ENCODE measurements around the gene AVPI1. TPM values are rescaled to one million over a fixed set of nuclear protein-coding genes. Genes with fewer than 3 reads are reported as not detected.

Gene AVPI1
- total RNA-seq: 6.7 TPM
- long read RNA-seq, transcript AVPI1-201 (3 exons, 1,457 nt): major isoform, 20 of 21 reads
- long read RNA-seq, partial matches to known transcripts: 1 of 21 reads
- long read RNA-seq, other reads (novel, unspliced or antisense): 0 of 21 reads

DNA sequence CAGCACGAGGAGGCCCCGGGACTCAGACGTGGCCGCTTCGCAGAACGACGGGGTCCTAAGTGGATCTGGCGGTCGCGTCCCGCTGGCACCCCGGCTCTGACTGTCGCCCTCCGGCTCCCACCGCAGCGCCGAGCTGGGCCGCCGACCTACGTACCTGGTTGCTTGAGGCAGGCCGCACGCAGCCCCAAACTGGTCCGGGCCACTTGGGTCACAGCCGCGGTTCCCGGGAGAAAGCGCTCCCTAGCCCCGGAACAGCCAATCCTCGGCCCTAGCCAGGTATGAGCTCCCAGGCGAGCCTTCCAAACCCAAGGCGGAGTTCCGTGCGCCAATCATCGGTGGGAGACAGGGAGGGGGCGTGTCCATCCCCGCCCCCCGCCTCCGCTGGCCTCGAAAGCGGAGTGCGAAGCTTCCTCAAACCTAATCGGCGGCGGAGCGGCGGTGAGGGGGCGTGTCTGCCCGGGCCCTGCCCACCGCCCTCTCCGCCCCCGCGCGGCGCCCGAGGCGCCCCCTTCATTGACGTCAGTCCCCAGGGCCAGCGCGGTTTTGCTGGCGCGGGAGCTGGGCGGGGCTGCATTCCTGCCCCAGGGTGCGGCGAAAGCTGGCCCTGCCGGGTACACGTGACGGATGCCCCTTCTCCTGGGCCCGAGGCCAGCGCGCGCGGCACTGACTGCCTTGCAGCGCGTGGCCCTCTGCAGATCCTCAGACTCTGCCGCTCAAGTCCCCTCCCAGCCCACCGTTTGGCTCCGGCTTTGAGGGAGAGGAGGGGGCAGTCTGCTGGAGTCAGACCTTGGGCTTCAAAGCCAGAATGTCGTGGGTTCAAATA lies at the start of gene AVPI1:
TSS of gene AVPI1 (minus strand) at position 280 of the 823 bp plus-strand sequence. CDS start 7,336 bp downstream, outside the sequence.
- TF ChIP-seq, protein P1, sequence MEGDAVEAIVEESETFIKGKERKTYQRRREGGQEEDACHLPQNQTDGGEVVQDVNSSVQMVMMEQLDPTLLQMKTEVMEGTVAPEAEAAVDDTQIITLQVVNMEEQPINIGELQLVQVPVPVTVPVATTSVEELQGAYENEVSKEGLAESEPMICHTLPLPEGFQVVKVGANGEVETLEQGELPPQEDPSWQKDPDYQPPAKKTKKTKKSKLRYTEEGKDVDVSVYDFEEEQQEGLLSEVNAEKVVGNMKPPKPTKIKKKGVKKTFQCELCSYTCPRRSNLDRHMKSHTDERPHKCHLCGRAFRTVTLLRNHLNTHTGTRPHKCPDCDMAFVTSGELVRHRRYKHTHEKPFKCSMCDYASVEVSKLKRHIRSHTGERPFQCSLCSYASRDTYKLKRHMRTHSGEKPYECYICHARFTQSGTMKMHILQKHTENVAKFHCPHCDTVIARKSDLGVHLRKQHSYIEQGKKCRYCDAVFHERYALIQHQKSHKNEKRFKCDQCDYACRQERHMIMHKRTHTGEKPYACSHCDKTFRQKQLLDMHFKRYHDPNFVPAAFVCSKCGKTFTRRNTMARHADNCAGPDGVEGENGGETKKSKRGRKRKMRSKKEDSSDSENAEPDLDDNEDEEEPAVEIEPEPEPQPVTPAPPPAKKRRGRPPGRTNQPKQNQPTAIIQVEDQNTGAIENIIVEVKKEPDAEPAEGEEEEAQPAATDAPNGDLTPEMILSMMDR (IDR thresholded peaks at IDR 0.05; ENCODE audit: borderline replicate concordance): no peak
- peak; percentile 97 for DNase-seq
- Histone ChIP-seq H3K9me3 (replicated peaks) (no peaks in the 10 kb centered on the region), H3K4me1 (peaks cover 60% of the 10 kb centered on the region), H3K36me3 (no peaks in the 10 kb centered on the region), H3K27me3 (ENCODE audit: low read depth) (no peaks in the 10 kb centered on the region), H3K27ac (replicated peaks) (peak within 1 kb of the TSS; percentile 91), H3K4me3 (peak within 1 kb of the TSS; percentile 87)
- intact Hi-C loops (cut with micrococcal nuclease): loop anchor here (10.0 kb wide), 1 partner anchor 48 kb away; the partner anchor contains the start of gene ZFYVE27

GRCh38 chr10:97736403-97736901 lies 49.4 kb upstream of the AVPI1 start:
- Histone ChIP-seq H3K4me3 (peak overlapping the region; percentile 92), H3K27ac (replicated peaks) (peak overlapping the region; percentile 88), H3K36me3 (peaks cover 7% of the 10 kb centered on the region), H3K4me1 (peaks cover 24% of the 10 kb centered on the region), H3K9me3 (replicated peaks) (no peaks in the 10 kb centered on the region), H3K27me3 (ENCODE audit: low read depth) (no peaks in the 10 kb centered on the region)
- TF ChIP-seq, protein P1 (IDR thresholded peaks at IDR 0.05; ENCODE audit: borderline replicate concordance): no peak
- no peak for DNase-seq
- intact Hi-C loops (cut with micrococcal nuclease): loop anchor here (10.0 kb wide), 1 partner anchor 52 kb away; the partner anchor contains the start of gene AVPI1

- Histone ChIP-seq H3K27ac (replicated peaks) (no peak overlapping the region), H3K4me3 (no peak overlapping the region), H3K9me3 (replicated peaks) (no peaks in the 10 kb centered on the region), H3K4me1 (peaks cover 25% of the 10 kb centered on the region), H3K27me3 (ENCODE audit: low read depth) (no peaks in the 10 kb centered on the region), H3K36me3 (no peaks in the 10 kb centered on the region)
- intact Hi-C loops (cut with micrococcal nuclease): loop anchor here (10.0 kb wide), 1 partner anchor 49 kb away; the partner anchor contains the start of gene AVPI1
- no peak for DNase-seq
- TF ChIP-seq, protein P1 (IDR thresholded peaks at IDR 0.05; ENCODE audit: borderline replicate concordance): no peak
Measured at GRCh38 chr10:97734021-97734420, 47.0 kb upstream of the AVPI1 start.

GRCh38 chr10:97733256-97733655 lies 46.2 kb upstream of the AVPI1 start:
- H3K4me1 ChIP-seq: peaks cover 20% of the 10 kb centered on the region
- TF ChIP-seq, protein P1 (IDR thresholded peaks at IDR 0.05; ENCODE audit: borderline replicate concordance): no peak
- H3K27me3 ChIP-seq (ENCODE audit: low read depth): no peaks in the 10 kb centered on the region
- intact Hi-C loops (cut with micrococcal nuclease): loop anchor here (10.0 kb wide), 1 partner anchor 48 kb away; the partner anchor contains the start of gene AVPI1
- DNase-seq: no peak
- no peaks in the 10 kb centered on the region for H3K9me3 ChIP-seq (replicated peaks)
- no peak overlapping the region for H3K27ac ChIP-seq (replicated peaks)
- no peaks in the 10 kb centered on the region for H3K36me3 ChIP-seq
- no peak overlapping the region for H3K4me3 ChIP-seq

DNA sequence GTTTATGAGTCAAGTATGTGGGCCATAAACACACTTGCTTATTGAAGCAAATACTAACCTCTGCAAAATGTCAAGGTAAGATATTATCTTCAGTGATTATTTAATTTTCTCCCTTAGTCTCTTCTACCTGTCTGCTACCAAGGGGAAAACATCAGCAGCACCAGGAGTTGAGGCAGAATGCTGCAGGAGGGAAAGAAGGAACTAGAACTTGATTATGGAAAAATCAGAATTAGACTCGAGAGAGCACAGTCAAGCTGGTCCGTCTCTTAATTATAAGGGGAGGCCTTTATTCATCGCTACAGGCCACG lies 45.0 kb upstream of the AVPI1 start:
- Histone ChIP-seq H3K4me1 (peaks cover 11% of the 10 kb centered on the region), H3K9me3 (replicated peaks) (no peaks in the 10 kb centered on the region), H3K4me3 (no peak overlapping the region), H3K36me3 (no peaks in the 10 kb centered on the region), H3K27me3 (ENCODE audit: low read depth) (no peaks in the 10 kb centered on the region), H3K27ac (replicated peaks) (no peak overlapping the region)
- no peak for DNase-seq
- TF ChIP-seq, protein P1 (IDR thresholded peaks at IDR 0.05; ENCODE audit: borderline replicate concordance): peak; percentile 6
- intact Hi-C loops (cut with micrococcal nuclease): loop anchor here (10.0 kb wide), 1 partner anchor 47 kb away; the partner anchor contains the start of gene AVPI1

All from left ventricle myocardium inferior (tissue), 1 donor.